ENCODE results near the gene NRIP2.

The NRIP2 gene

GRCh38 chr12:2842948-2843347 is 8.1 kb upstream of the NRIP2 start:
- TF ChIP-seq FOXP2 (optimal IDR thresholded peaks at IDR 0.05; ENCODE audit: borderline replicate concordance, extremely low read depth, extremely low read length, insufficient read depth) (no peak), TAF1 (IDR thresholded peaks at IDR 0.05; ENCODE audit: borderline replicate concordance, insufficient read depth, low read length) (no peak), POLR2AphosphoS5 (IDR thresholded peaks at IDR 0.05; ENCODE audit: low read depth, low read length) (no peak), SIN3A (IDR thresholded peaks at IDR 0.05; ENCODE audit: borderline replicate concordance, insufficient read depth, low read length) (no peak), REST (IDR thresholded peaks at IDR 0.05; ENCODE audit: insufficient read depth in 1 of 2, low read depth in 2 of 2, low read length in 2 of 2) (no peak)

- TF ChIP-seq TAF1 (IDR thresholded peaks at IDR 0.05; ENCODE audit: borderline replicate concordance, insufficient read depth, low read length), result no peak
- TF ChIP-seq SIN3A (IDR thresholded peaks at IDR 0.05; ENCODE audit: borderline replicate concordance, insufficient read depth, low read length), result no peak
- TF ChIP-seq FOXP2 (optimal IDR thresholded peaks at IDR 0.05; ENCODE audit: borderline replicate concordance, extremely low read depth, extremely low read length, insufficient read depth), result no peak
- no peak for TF ChIP-seq POLR2AphosphoS5 (IDR thresholded peaks at IDR 0.05; ENCODE audit: low read depth, low read length)
- TF ChIP-seq REST (IDR thresholded peaks at IDR 0.05; ENCODE audit: insufficient read depth in 1 of 2, low read depth in 2 of 2, low read length in 2 of 2), result no peak
Measured at GRCh38 chr12:2841056-2841650, 6.3 kb upstream of the NRIP2 start.

GRCh38 chr12:2836574-2836973 is 1.7 kb upstream of the NRIP2 start:
- TF ChIP-seq POLR2AphosphoS5 (IDR thresholded peaks at IDR 0.05; ENCODE audit: low read depth, low read length) (no peak), REST (IDR thresholded peaks at IDR 0.05; ENCODE audit: insufficient read depth in 1 of 2, low read depth in 2 of 2, low read length in 2 of 2) (no peak), FOXP2 (optimal IDR thresholded peaks at IDR 0.05; ENCODE audit: borderline replicate concordance, extremely low read depth, extremely low read length, insufficient read depth) (no peak), TAF1 (IDR thresholded peaks at IDR 0.05; ENCODE audit: borderline replicate concordance, insufficient read depth, low read length) (no peak), SIN3A (IDR thresholded peaks at IDR 0.05; ENCODE audit: borderline replicate concordance, insufficient read depth, low read length) (no peak)

DNA sequence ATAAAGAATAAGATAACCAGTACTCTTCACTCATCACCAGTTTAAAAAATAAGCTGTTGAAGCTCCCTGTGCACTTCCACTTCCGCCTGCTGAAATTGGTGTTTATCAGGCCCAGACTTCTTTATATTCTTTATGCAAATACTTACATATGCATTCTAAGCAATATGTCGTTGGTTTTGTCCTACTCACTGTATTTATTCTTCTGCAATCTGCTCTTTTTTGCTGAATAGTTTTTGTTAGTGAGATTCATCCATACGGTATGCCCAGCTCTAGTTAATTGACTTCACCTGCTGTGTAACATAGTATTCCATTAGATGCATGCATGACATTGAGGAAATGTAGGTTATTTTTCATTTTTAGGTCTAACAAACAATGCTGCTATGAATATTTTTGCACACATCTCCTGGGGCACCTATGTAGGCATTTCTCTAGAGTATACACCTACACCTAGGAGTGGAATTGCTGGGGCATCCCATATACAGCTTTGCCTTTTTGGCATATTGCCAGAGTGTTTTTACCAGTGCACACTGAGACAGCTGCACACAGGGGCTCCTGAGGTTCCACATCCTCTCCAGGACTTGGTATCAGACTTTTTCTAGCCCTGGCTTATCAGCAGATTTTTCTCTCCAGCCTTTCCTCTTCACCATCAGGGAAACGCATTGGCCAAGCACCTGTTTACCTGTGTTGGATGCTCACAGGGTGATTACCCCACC is 1.0 kb upstream of the NRIP2 start:
- TF ChIP-seq SIN3A (IDR thresholded peaks at IDR 0.05; ENCODE audit: borderline replicate concordance, insufficient read depth, low read length), result no peak
- TF ChIP-seq TAF1 (IDR thresholded peaks at IDR 0.05; ENCODE audit: borderline replicate concordance, insufficient read depth, low read length), result no peak
- no peak for TF ChIP-seq FOXP2 (optimal IDR thresholded peaks at IDR 0.05; ENCODE audit: borderline replicate concordance, extremely low read depth, extremely low read length, insufficient read depth)
- no peak for TF ChIP-seq POLR2AphosphoS5 (IDR thresholded peaks at IDR 0.05; ENCODE audit: low read depth, low read length)
- no peak for TF ChIP-seq REST (IDR thresholded peaks at IDR 0.05; ENCODE audit: insufficient read depth in 1 of 2, low read depth in 2 of 2, low read length in 2 of 2)

Data from PFSK-1 (cell line).